ENCODE data around the gene ROMO1. TPM values are rescaled to one million over a fixed set of nuclear protein-coding genes. Genes with fewer than 3 reads are reported as not detected.

The ROMO1 gene
- total RNA-seq, 4 donors from 2014 or later: 158 to 312 (median 228) TPM

DNA sequence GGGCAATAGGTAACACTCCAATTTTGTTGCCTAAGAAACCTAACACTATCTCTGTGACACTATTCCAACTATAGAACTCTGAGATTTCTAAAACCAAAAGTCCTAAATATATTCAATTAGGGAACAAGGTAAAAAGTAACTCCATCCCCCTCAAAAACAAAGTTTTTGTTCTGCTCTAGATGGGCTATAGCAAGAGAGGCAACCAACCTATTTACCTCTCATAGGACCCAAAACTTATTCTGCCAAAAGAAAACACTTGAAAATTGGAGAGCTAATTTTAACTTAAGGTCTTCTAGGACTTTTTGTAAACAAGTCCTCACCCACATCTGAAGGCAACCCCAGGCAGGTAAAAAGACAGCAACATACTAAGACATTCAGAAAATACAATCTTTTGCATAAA is 35.2 kb downstream of the ROMO1 start:
- TF ChIP-seq POLR2A (IDR thresholded peaks at IDR 0.05) (no peak), EP300 (IDR thresholded peaks at IDR 0.05) (no peak), POLR2AphosphoS5 (IDR thresholded peaks at IDR 0.05) (no peak)
- TF ChIP-seq, protein P1, sequence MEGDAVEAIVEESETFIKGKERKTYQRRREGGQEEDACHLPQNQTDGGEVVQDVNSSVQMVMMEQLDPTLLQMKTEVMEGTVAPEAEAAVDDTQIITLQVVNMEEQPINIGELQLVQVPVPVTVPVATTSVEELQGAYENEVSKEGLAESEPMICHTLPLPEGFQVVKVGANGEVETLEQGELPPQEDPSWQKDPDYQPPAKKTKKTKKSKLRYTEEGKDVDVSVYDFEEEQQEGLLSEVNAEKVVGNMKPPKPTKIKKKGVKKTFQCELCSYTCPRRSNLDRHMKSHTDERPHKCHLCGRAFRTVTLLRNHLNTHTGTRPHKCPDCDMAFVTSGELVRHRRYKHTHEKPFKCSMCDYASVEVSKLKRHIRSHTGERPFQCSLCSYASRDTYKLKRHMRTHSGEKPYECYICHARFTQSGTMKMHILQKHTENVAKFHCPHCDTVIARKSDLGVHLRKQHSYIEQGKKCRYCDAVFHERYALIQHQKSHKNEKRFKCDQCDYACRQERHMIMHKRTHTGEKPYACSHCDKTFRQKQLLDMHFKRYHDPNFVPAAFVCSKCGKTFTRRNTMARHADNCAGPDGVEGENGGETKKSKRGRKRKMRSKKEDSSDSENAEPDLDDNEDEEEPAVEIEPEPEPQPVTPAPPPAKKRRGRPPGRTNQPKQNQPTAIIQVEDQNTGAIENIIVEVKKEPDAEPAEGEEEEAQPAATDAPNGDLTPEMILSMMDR (IDR thresholded peaks at IDR 0.05): no peak
- Histone ChIP-seq H3K27ac (peak overlapping the region in 1 of 4 donors; percentile 2), H3K4me3 (no peak overlapping the region), H3K4me1 (peaks cover 28 to 100% (median 31%) of the 10 kb centered on the region in 3 donors), H3K27me3 (no peaks in the 10 kb centered on the region), H3K36me3 (peaks cover 15 to 99% of the 10 kb centered on the region in 2 donors), H3K9me3 (no peaks in the 10 kb centered on the region)
- ATAC-seq: no peak

DNA sequence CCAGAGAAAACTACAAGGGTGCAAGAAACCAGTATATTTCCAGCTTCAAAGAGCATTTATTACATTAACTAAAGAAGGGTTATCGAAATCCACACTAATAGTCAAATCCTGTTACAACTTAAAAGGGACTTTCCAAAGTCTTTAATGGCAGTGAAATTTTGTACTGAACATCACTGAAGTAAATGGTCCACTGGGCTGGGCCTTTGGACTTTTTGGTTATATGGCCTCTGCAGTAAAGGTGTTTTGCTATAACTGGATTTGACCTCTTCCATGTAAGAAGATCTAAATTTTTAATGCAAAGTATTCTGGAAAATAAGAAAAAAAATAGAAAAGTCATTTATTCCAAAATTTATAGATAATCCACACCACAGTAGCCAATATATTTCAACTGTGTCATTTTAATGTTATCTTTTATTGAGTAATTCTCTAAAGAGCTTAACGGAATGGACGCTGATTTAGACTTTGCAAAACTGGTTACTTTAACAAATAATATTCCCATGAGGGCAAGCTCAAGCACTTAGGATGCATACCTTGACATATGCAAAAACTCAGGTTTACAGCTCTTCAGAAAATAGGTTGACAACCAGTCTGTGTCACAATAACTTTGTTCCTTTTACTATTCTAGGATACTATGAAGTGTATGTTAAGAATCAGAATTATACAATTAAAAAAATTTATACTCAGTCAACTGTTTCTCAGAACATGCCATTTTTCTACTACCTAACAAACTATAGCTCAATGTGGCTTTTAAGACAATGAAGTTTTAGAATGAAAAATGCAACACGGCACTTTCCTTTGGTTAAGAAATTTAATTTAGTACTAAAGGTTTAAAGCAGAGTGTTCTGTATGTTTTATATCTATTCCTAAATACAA is 35.8 kb downstream of the ROMO1 start:
- 48 to 67% methylated on average over 4 of the region's 4 CpGs for WGBS, 2 donors (ENCODE audit: low coverage in 1 of 2)

GRCh38 chr20:35735826-35736470 is 36.7 kb downstream of the ROMO1 start:
- ATAC-seq: no peak
- TF ChIP-seq EP300 (IDR thresholded peaks at IDR 0.05) (no peak), POLR2AphosphoS5 (IDR thresholded peaks at IDR 0.05) (no peak), POLR2A (IDR thresholded peaks at IDR 0.05) (no peak)
- TF ChIP-seq, protein P1 (IDR thresholded peaks at IDR 0.05): no peak
- H3K9me3 ChIP-seq: no peaks in the 10 kb centered on the region
- no peaks in the 10 kb centered on the region for H3K27me3 ChIP-seq
- H3K4me1 ChIP-seq: peaks cover 25 to 97% (median 37%) of the 10 kb centered on the region in 3 donors
- H3K36me3 ChIP-seq: peaks cover 15 to 95% of the 10 kb centered on the region in 2 donors
- 34 to 43% methylated on average over 7 of the region's 7 CpGs for WGBS, 2 donors (ENCODE audit: low coverage in 1 of 2)
- peak overlapping the region in 1 of 4 donors; percentile 47 for H3K27ac ChIP-seq
- peak overlapping the region; percentile 3 to 18 for H3K4me3 ChIP-seq

More for the DNA sequence above, 35.8 kb downstream of the ROMO1 start:
- H3K4me1 ChIP-seq: peaks cover 28 to 100% (median 31%) of the 10 kb centered on the region in 3 donors
- H3K27me3 ChIP-seq: no peaks in the 10 kb centered on the region
- ATAC-seq: no peak
- H3K4me3 ChIP-seq: no peak overlapping the region
- no peak for TF ChIP-seq EP300 (IDR thresholded peaks at IDR 0.05)
- TF ChIP-seq POLR2AphosphoS5 (IDR thresholded peaks at IDR 0.05): no peak
- TF ChIP-seq, protein P1 (IDR thresholded peaks at IDR 0.05): no peak
- no peak for TF ChIP-seq POLR2A (IDR thresholded peaks at IDR 0.05)
- no peaks in the 10 kb centered on the region for H3K9me3 ChIP-seq
- peaks cover 15 to 97% of the 10 kb centered on the region in 2 donors for H3K36me3 ChIP-seq
- peak overlapping the region in 1 of 4 donors; percentile 2 for H3K27ac ChIP-seq

DNA sequence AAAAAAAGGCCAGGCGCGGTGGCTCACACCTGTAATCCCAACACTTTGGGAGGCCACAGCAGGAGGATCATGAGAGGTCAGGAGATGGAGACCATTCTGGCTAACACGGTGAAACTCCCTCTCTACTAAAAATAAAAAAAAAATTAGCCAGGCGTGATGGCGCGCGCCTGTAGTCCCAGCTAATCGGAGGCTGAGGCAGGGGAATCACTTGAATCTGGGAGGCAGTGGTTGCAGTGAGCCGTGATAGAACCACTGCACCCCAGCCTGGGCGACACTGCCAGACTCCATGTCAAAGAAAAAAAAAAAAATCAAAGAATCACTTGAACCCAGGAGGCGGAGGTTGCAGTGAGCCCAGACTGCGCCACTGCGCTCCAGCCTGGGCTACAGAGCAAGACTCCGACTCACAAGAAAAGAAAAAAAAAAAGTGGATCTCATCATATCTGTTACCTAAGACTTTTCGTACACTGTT is 38.7 kb downstream of the ROMO1 start:
- TF ChIP-seq POLR2A (IDR thresholded peaks at IDR 0.05) (no peak), POLR2AphosphoS5 (IDR thresholded peaks at IDR 0.05) (no peak), EP300 (IDR thresholded peaks at IDR 0.05) (no peak)
- TF ChIP-seq, protein P1 (IDR thresholded peaks at IDR 0.05): no peak
- Histone ChIP-seq H3K4me1 (peaks cover 21 to 79% (median 34%) of the 10 kb centered on the region in 3 donors), H3K27me3 (no peaks in the 10 kb centered on the region), H3K9me3 (no peaks in the 10 kb centered on the region), H3K36me3 (peaks cover 12 to 75% of the 10 kb centered on the region in 2 donors), H3K4me3 (peak overlapping the region in 1 of 2 donors; percentile 81), H3K27ac (no peak overlapping the region)
- ATAC-seq: no peak
- 80 to 90% methylated on average over 5 to 12 of the region's 15 CpGs for WGBS, 2 donors (ENCODE audit: low coverage in 1 of 2)

Measured in gastroesophageal sphincter (tissue), 4 donors.